HEK293 (cell line): ENCODE measurements around the gene BTBD10.

ENCODE experiments used
- CTCF ChIP-seq: fragments of 450-650 bp; formaldehyde crosslinking; IDR thresholded peaks from 2 replicates; pipeline ENCODE4 v1.5.1; 2016; ENCODE audit warnings: missing biosample characterization, missing genetic modification characterization
- GFI1B ChIP-seq: fragments of 450-650 bp; formaldehyde crosslinking; IDR thresholded peaks from 2 replicates; pipeline ENCODE4 v1.5.1; 2016; ENCODE audit warnings: missing biosample characterization, missing genetic modification characterization
- PRDM10 ChIP-seq: fragments of 450-650 bp; formaldehyde crosslinking; IDR thresholded peaks from 2 replicates; pipeline ENCODE4 v1.5.1; 2016; ENCODE audit warnings: missing biosample characterization, missing genetic modification characterization
- YY1 ChIP-seq: fragments of 450-650 bp; formaldehyde crosslinking; IDR thresholded peaks from 2 replicates; pipeline ENCODE4 v1.5.1; 2018; ENCODE audit warnings: missing biosample characterization, missing genetic modification characterization
- ZBTB11 ChIP-seq: fragments of 450-650 bp; formaldehyde crosslinking; conservative IDR thresholded peaks from 2 replicates; pipeline ENCODE4 v1.5.1; 2016; ENCODE audit warnings: low read depth, missing biosample characterization, missing genetic modification characterization
- ZNF785 ChIP-seq: fragments of 450-650 bp; formaldehyde crosslinking; IDR thresholded peaks from 2 replicates; pipeline ENCODE4 v1.5.1; 2016; ENCODE audit warnings: missing biosample characterization, missing genetic modification characterization

GRCh38 chr11:13468750-13469149 lies 5.7 kb upstream of the BTBD10 start:
- TF ChIP-seq ZBTB11 (tag by site-specific recombination) (no peak), CTCF (tag by site-specific recombination) (no peak), GFI1B (tag by site-specific recombination) (no peak), YY1 (no peak), ZNF785 (no peak), PRDM10 (no peak)
